PFSK-1 (cell line): Measurements from ENCODE around the gene NUDT4.

Experiments used
- POLR2AphosphoS5 ChIP-seq: IDR thresholded peaks from 2 replicates; pipeline ENCODE4 v1.6.1; 2012; ENCODE audit warnings: low read depth, mild to moderate bottlenecking, control low read depth, low read length, moderate library complexity
- REST ChIP-seq, 2 experiments: IDR thresholded peaks; 2 replicates each; pipeline versions ENCODE4 v1.6.1 to v1.8.0; 2011 to 2012; ENCODE audit warnings: low read depth in 2 of 2, low read length in 2 of 2, control low read depth in 1 of 2, inconsistent platforms in 1 of 2, mild to moderate bottlenecking in 1 of 2, moderate library complexity in 1 of 2; ENCODE audit not compliant: insufficient read depth in 1 of 2
- SIN3A ChIP-seq: IDR thresholded peaks from 2 replicates; pipeline ENCODE4 v1.6.1; 2012; ENCODE audit warnings: mild to moderate bottlenecking, low read length, moderate library complexity, borderline replicate concordance; ENCODE audit not compliant: insufficient read depth
- TAF1 ChIP-seq: IDR thresholded peaks from 2 replicates; pipeline ENCODE4 v1.6.1; 2012; ENCODE audit warnings: low read length, control low read depth, borderline replicate concordance; ENCODE audit not compliant: insufficient read depth

GRCh38 chr12:93378998-93379325, 1.2 kb downstream of the NUDT4 start:
- TF ChIP-seq SIN3A (no peak), POLR2AphosphoS5 (no peak; the same call in 1 of the 2 replicates), TAF1 (peak; percentile 33; the same call in 1 of the 2 replicates), REST (IDR thresholded peaks at IDR 0.05; ENCODE audit: insufficient read depth in 1 of 2, low read depth in 2 of 2, low read length in 2 of 2) (no peak)
